PC-3 (cell line): ENCODE measurements around the gene PPEF2.

Experiments
- CTCF ChIP-seq: fragments of 300-600 bp; sonication (generic); conservative IDR thresholded peaks from 2 replicates; pipeline ENCODE4 v1.5.1; 2017; ENCODE audit warnings: antibody characterized with exemption, low read depth, mild to moderate bottlenecking, low read length
- EZH2 ChIP-seq: fragments of 300-600 bp; sonication (generic); IDR thresholded peaks from one replicate; pipeline ENCODE4 v1.6.1; 2017; ENCODE audit warnings: antibody characterized with exemption, mild to moderate bottlenecking, low read length; ENCODE audit not compliant: unreplicated experiment
- EZH2phosphoT487 ChIP-seq: fragments of 300-600 bp; sonication (generic); IDR thresholded peaks from 2 replicates; pipeline ENCODE4 v1.6.1; 2018; ENCODE audit warnings: mild to moderate bottlenecking, antibody characterized with exemption, low read length, borderline replicate concordance

- TF ChIP-seq CTCF (no peak), EZH2phosphoT487 (no peak), EZH2 (no peak)
These were observed 27.9 kb upstream of the PPEF2 start for GRCh38 chr4:75930152-75930551.
